ENCODE results near the gene GRK5. TPM values are rescaled to one million over a fixed set of nuclear protein-coding genes. Genes with fewer than 3 reads are reported as not detected.

GRK5 gene
- total RNA-seq, 2 donors from 2014 or later: 4.8 to 10.6 TPM

GRCh38 chr10:119282446-119282845 is 75.1 kb downstream of the GRK5 start:
- no peak overlapping the region for H3K4me3 ChIP-seq
- TF ChIP-seq POLR2A (IDR thresholded peaks at IDR 0.05): no peak
- TF ChIP-seq POLR2AphosphoS5 (IDR thresholded peaks at IDR 0.05): no peak
- TF ChIP-seq, protein P1, sequence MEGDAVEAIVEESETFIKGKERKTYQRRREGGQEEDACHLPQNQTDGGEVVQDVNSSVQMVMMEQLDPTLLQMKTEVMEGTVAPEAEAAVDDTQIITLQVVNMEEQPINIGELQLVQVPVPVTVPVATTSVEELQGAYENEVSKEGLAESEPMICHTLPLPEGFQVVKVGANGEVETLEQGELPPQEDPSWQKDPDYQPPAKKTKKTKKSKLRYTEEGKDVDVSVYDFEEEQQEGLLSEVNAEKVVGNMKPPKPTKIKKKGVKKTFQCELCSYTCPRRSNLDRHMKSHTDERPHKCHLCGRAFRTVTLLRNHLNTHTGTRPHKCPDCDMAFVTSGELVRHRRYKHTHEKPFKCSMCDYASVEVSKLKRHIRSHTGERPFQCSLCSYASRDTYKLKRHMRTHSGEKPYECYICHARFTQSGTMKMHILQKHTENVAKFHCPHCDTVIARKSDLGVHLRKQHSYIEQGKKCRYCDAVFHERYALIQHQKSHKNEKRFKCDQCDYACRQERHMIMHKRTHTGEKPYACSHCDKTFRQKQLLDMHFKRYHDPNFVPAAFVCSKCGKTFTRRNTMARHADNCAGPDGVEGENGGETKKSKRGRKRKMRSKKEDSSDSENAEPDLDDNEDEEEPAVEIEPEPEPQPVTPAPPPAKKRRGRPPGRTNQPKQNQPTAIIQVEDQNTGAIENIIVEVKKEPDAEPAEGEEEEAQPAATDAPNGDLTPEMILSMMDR (IDR thresholded peaks at IDR 0.05): no peak
- H3K4me1 ChIP-seq (replicated peaks): peaks cover 6% of the 10 kb centered on the region
- WGBS: 92% methylated on average over 9 of the region's 9 CpGs
- DNase-seq (ENCODE audit: low spot score): no peak
- no peaks in the 10 kb centered on the region for H3K27me3 ChIP-seq (replicated peaks; ENCODE audit: insufficient read depth)
- no peaks in the 10 kb centered on the region for H3K9me3 ChIP-seq
- peak overlapping the region in 1 of 2 donors; percentile 11 for H3K27ac ChIP-seq
- no peaks in the 10 kb centered on the region for H3K36me3 ChIP-seq
- intact Hi-C loops (cut with DNase I): loop anchor here (10.0 kb wide), 2 partner anchors 132 to 1818 kb away; no protein-coding TSS in a partner anchor

DNA sequence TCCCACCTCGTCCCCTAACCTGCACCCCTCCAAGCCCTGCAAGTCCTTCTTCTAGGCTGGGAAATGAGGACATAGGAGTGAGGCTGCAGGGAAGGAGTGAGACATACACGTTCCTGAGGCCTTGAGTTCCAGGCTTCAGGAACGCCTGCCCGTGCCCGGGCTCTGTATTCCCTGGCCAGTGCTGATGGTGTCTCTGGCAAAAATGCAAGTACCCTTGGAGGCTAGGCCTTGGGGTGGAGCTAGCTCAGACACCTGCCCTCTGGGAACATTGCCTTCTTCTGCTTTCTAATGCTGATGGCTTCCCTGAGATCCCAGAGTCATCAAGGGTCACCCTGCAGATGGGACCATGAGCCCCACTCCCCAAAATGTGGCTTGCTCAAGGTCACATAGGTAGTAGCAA is 76.0 kb downstream of the GRK5 start:
- H3K9me3 ChIP-seq: no peaks in the 10 kb centered on the region
- peaks cover 6% of the 10 kb centered on the region for H3K4me1 ChIP-seq (replicated peaks)
- H3K36me3 ChIP-seq: no peaks in the 10 kb centered on the region
- no peak overlapping the region for H3K4me3 ChIP-seq
- DNase-seq (ENCODE audit: low spot score): no peak
- intact Hi-C loops (cut with DNase I): loop anchor here (10.0 kb wide), 2 partner anchors 131 to 1819 kb away; no protein-coding TSS in a partner anchor
- H3K27me3 ChIP-seq (replicated peaks; ENCODE audit: insufficient read depth): no peaks in the 10 kb centered on the region
- 83% methylated on average over 5 of the region's 5 CpGs for WGBS
- TF ChIP-seq POLR2A (IDR thresholded peaks at IDR 0.05): no peak
- TF ChIP-seq, protein P1 (IDR thresholded peaks at IDR 0.05): no peak
- TF ChIP-seq POLR2AphosphoS5 (IDR thresholded peaks at IDR 0.05): no peak
- H3K27ac ChIP-seq: peak overlapping the region; percentile 41 to 53

DNA sequence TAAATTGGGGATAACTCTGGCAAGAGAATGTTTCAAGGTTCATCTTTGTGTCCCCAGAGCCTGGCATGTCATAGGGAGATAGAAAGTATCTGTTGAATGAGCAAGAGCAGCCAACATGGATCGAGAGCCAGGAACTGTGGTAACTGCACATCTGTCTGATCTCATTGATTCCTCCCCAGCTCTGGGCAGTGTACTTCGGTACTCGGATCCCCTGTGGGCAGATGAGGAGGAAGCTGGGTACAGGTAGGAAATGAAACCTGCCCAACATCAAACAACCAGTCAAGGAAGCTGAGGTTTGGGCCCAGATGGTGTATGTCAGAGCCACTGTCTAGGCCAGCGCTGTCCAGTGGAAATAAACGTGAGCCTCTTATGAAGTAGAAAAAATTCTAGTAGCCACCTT is 76.4 kb downstream of the GRK5 start:
- WGBS: 70% methylated on average over 5 of the region's 5 CpGs
- Histone ChIP-seq H3K36me3 (no peaks in the 10 kb centered on the region), H3K4me3 (no peak overlapping the region), H3K27me3 (replicated peaks; ENCODE audit: insufficient read depth) (no peaks in the 10 kb centered on the region), H3K4me1 (replicated peaks) (peaks cover 6% of the 10 kb centered on the region), H3K9me3 (no peaks in the 10 kb centered on the region), H3K27ac (peak overlapping the region; percentile 41 to 53)
- intact Hi-C loops (cut with DNase I): loop anchor here (10.0 kb wide), 2 partner anchors 131 to 1819 kb away; no protein-coding TSS in a partner anchor
- DNase-seq (ENCODE audit: low spot score): no peak
- TF ChIP-seq POLR2AphosphoS5 (IDR thresholded peaks at IDR 0.05): no peak
- TF ChIP-seq, protein P1 (IDR thresholded peaks at IDR 0.05): no peak
- no peak for TF ChIP-seq POLR2A (IDR thresholded peaks at IDR 0.05)

GRCh38 chr10:119284679-119285096 is 77.3 kb downstream of the GRK5 start:
- peaks cover 10% of the 10 kb centered on the region for H3K4me1 ChIP-seq (replicated peaks)
- TF ChIP-seq POLR2AphosphoS5 (IDR thresholded peaks at IDR 0.05): peak; percentile 86
- TF ChIP-seq POLR2A (IDR thresholded peaks at IDR 0.05): no peak
- TF ChIP-seq, protein P1 (IDR thresholded peaks at IDR 0.05): no peak
- H3K36me3 ChIP-seq: no peaks in the 10 kb centered on the region
- no peaks in the 10 kb centered on the region for H3K27me3 ChIP-seq (replicated peaks; ENCODE audit: insufficient read depth)
- WGBS: 57% methylated on average over 7 of the region's 7 CpGs
- intact Hi-C loops (cut with DNase I): loop anchor here (10.0 kb wide), 2 partner anchors 130 to 1820 kb away; no protein-coding TSS in a partner anchor
- H3K4me3 ChIP-seq: no peak overlapping the region
- DNase-seq (ENCODE audit: low spot score): peak; percentile 73
- H3K9me3 ChIP-seq: no peaks in the 10 kb centered on the region
- H3K27ac ChIP-seq: peak overlapping the region; percentile 41 to 83

All from prostate gland (tissue), 2 donors.